ENCODE measurements around the gene INHBB.
"Not testable (repeated sequence)": the region's sequence is repeated elsewhere in the genome, so short reads cannot be mapped to it uniquely, and the experiment has no call there.

INHBB gene

GRCh38 chr2:120316528-120317179, 29.3 kb upstream of the INHBB start:
- Histone ChIP-seq H3K9me3 (ENCODE audit: control insufficient read depth, insufficient read depth, low read depth, low read length) (no peaks in the 10 kb centered on the region), H3K36me3 (ENCODE audit: control insufficient read depth, insufficient read depth, low read length) (no peaks in the 10 kb centered on the region), H3K9ac (ENCODE audit: low read length) (no peak overlapping the region), H3K4me3 (ENCODE audit: low read depth, low read length) (no peak overlapping the region), H3K4me1 (ENCODE audit: control insufficient read depth, insufficient read depth, low read length) (peaks cover 13% of the 10 kb centered on the region), H3K27me3 (ENCODE audit: control insufficient read depth, insufficient read depth, low read length) (peaks cover 47% of the 10 kb centered on the region), H3K27ac (ENCODE audit: low read depth, low read length) (no peak overlapping the region)

- H3K27ac ChIP-seq (ENCODE audit: low read depth, low read length) = no peak overlapping the region
- no peaks in the 10 kb centered on the region for H3K9me3 ChIP-seq (ENCODE audit: control insufficient read depth, insufficient read depth, low read depth, low read length)
- peaks cover 43% of the 10 kb centered on the region for H3K27me3 ChIP-seq (ENCODE audit: control insufficient read depth, insufficient read depth, low read length)
- peaks cover 13% of the 10 kb centered on the region for H3K4me1 ChIP-seq (ENCODE audit: control insufficient read depth, insufficient read depth, low read length)
- H3K36me3 ChIP-seq (ENCODE audit: control insufficient read depth, insufficient read depth, low read length) = no peaks in the 10 kb centered on the region
- no peak overlapping the region for H3K9ac ChIP-seq (ENCODE audit: low read length)
- no peak overlapping the region for H3K4me3 ChIP-seq (ENCODE audit: low read depth, low read length)
These were observed 28.8 kb upstream of the INHBB start for GRCh38 chr2:120317180-120317533.

GRCh38 chr2:120317916-120318315, 28.0 kb upstream of the INHBB start:
- peaks cover 35% of the 10 kb centered on the region for H3K27me3 ChIP-seq (ENCODE audit: control insufficient read depth, insufficient read depth, low read length)
- no peak overlapping the region for H3K4me3 ChIP-seq (ENCODE audit: low read depth, low read length)
- no peak overlapping the region for H3K27ac ChIP-seq (ENCODE audit: low read depth, low read length)
- H3K4me1 ChIP-seq (ENCODE audit: control insufficient read depth, insufficient read depth, low read length) = peaks cover 10% of the 10 kb centered on the region
- no peak overlapping the region for H3K9ac ChIP-seq (ENCODE audit: low read length)
- H3K9me3 ChIP-seq (ENCODE audit: control insufficient read depth, insufficient read depth, low read depth, low read length) = no peaks in the 10 kb centered on the region
- H3K36me3 ChIP-seq (ENCODE audit: control insufficient read depth, insufficient read depth, low read length) = no peaks in the 10 kb centered on the region

GRCh38 chr2:120318626-120319025, 27.3 kb upstream of the INHBB start:
- Histone ChIP-seq H3K27ac (ENCODE audit: low read depth, low read length) (no peak overlapping the region), H3K4me1 (ENCODE audit: control insufficient read depth, insufficient read depth, low read length) (peaks cover 4% of the 10 kb centered on the region; the same call in 1 of the 2 replicates), H3K27me3 (ENCODE audit: control insufficient read depth, insufficient read depth, low read length) (peaks cover 28% of the 10 kb centered on the region), H3K36me3 (ENCODE audit: control insufficient read depth, insufficient read depth, low read length) (no peaks in the 10 kb centered on the region), H3K4me3 (ENCODE audit: low read depth, low read length) (no peak overlapping the region), H3K9ac (ENCODE audit: low read length) (no peak overlapping the region), H3K9me3 (ENCODE audit: control insufficient read depth, insufficient read depth, low read depth, low read length) (no peaks in the 10 kb centered on the region)

GRCh38 chr2:120319123-120319522, 26.8 kb upstream of the INHBB start:
- Histone ChIP-seq H3K4me1 (ENCODE audit: control insufficient read depth, insufficient read depth, low read length) (no peaks in the 10 kb centered on the region), H3K27ac (ENCODE audit: low read depth, low read length) (no peak overlapping the region), H3K4me3 (ENCODE audit: low read depth, low read length) (no peak overlapping the region), H3K9me3 (ENCODE audit: control insufficient read depth, insufficient read depth, low read depth, low read length) (no peaks in the 10 kb centered on the region), H3K27me3 (ENCODE audit: control insufficient read depth, insufficient read depth, low read length) (peaks cover 23% of the 10 kb centered on the region), H3K9ac (ENCODE audit: low read length) (no peak overlapping the region), H3K36me3 (ENCODE audit: control insufficient read depth, insufficient read depth, low read length) (no peaks in the 10 kb centered on the region)

- H3K27me3 ChIP-seq (ENCODE audit: control insufficient read depth, insufficient read depth, low read length) = peaks cover 16% of the 10 kb centered on the region
- no peak overlapping the region for H3K9ac ChIP-seq (ENCODE audit: low read length)
- no peak overlapping the region for H3K4me3 ChIP-seq (ENCODE audit: low read depth, low read length)
- no peaks in the 10 kb centered on the region for H3K9me3 ChIP-seq (ENCODE audit: control insufficient read depth, insufficient read depth, low read depth, low read length)
- H3K27ac ChIP-seq (ENCODE audit: low read depth, low read length) = no peak overlapping the region
- H3K36me3 ChIP-seq (ENCODE audit: control insufficient read depth, insufficient read depth, low read length) = no peaks in the 10 kb centered on the region
- H3K4me1 ChIP-seq (ENCODE audit: control insufficient read depth, insufficient read depth, low read length) = no peaks in the 10 kb centered on the region
These were observed 26.1 kb upstream of the INHBB start for GRCh38 chr2:120319686-120320317.

- H3K36me3 ChIP-seq (ENCODE audit: control insufficient read depth, insufficient read depth, low read length) = no peaks in the 10 kb centered on the region
- no peak overlapping the region for H3K4me3 ChIP-seq (ENCODE audit: low read depth, low read length)
- peaks cover 10% of the 10 kb centered on the region for H3K27me3 ChIP-seq (ENCODE audit: control insufficient read depth, insufficient read depth, low read length)
- H3K27ac ChIP-seq (ENCODE audit: low read depth, low read length) = no peak overlapping the region
- no peaks in the 10 kb centered on the region for H3K9me3 ChIP-seq (ENCODE audit: control insufficient read depth, insufficient read depth, low read depth, low read length)
- no peak overlapping the region for H3K9ac ChIP-seq (ENCODE audit: low read length)
- no peaks in the 10 kb centered on the region for H3K4me1 ChIP-seq (ENCODE audit: control insufficient read depth, insufficient read depth, low read length)
These were observed 25.6 kb upstream of the INHBB start for GRCh38 chr2:120320318-120320851.

- H3K27me3 ChIP-seq (ENCODE audit: control insufficient read depth, insufficient read depth, low read length); H3K36me3 ChIP-seq (ENCODE audit: control insufficient read depth, insufficient read depth, low read length); H3K4me3 ChIP-seq (ENCODE audit: low read depth, low read length); H3K4me1 ChIP-seq (ENCODE audit: control insufficient read depth, insufficient read depth, low read length); H3K9me3 ChIP-seq (ENCODE audit: control insufficient read depth, insufficient read depth, low read depth, low read length); H3K27ac ChIP-seq (ENCODE audit: low read depth, low read length); H3K9ac ChIP-seq (ENCODE audit: low read length): not testable (repeated sequence)
These were observed 24.9 kb upstream of the INHBB start for GRCh38 chr2:120320887-120321556.

- Histone ChIP-seq H3K4me3 (ENCODE audit: low read depth, low read length) (no peak overlapping the region), H3K27ac (ENCODE audit: low read depth, low read length) (no peak overlapping the region), H3K36me3 (ENCODE audit: control insufficient read depth, insufficient read depth, low read length) (no peaks in the 10 kb centered on the region), H3K4me1 (ENCODE audit: control insufficient read depth, insufficient read depth, low read length) (no peaks in the 10 kb centered on the region), H3K9me3 (ENCODE audit: control insufficient read depth, insufficient read depth, low read depth, low read length) (no peaks in the 10 kb centered on the region), H3K9ac (ENCODE audit: low read length) (no peak overlapping the region), H3K27me3 (ENCODE audit: control insufficient read depth, insufficient read depth, low read length) (peaks cover 5% of the 10 kb centered on the region; the same call in 1 of the 2 replicates)
These were observed 24.1 kb upstream of the INHBB start for GRCh38 chr2:120321721-120322284.

GRCh38 chr2:120322329-120322728, 23.6 kb upstream of the INHBB start:
- Histone ChIP-seq H3K4me3 (ENCODE audit: low read depth, low read length) (no peak overlapping the region), H3K27ac (ENCODE audit: low read depth, low read length) (no peak overlapping the region), H3K4me1 (ENCODE audit: control insufficient read depth, insufficient read depth, low read length) (no peaks in the 10 kb centered on the region), H3K9ac (ENCODE audit: low read length) (no peak overlapping the region), H3K27me3 (ENCODE audit: control insufficient read depth, insufficient read depth, low read length) (peaks cover 6% of the 10 kb centered on the region; the same call in 1 of the 2 replicates), H3K36me3 (ENCODE audit: control insufficient read depth, insufficient read depth, low read length) (no peaks in the 10 kb centered on the region), H3K9me3 (ENCODE audit: control insufficient read depth, insufficient read depth, low read depth, low read length) (no peaks in the 10 kb centered on the region)

- Histone ChIP-seq H3K27me3 (ENCODE audit: control insufficient read depth, insufficient read depth, low read length) (peaks cover 10% of the 10 kb centered on the region), H3K4me1 (ENCODE audit: control insufficient read depth, insufficient read depth, low read length) (no peaks in the 10 kb centered on the region), H3K36me3 (ENCODE audit: control insufficient read depth, insufficient read depth, low read length) (no peaks in the 10 kb centered on the region), H3K27ac (ENCODE audit: low read depth, low read length) (no peak overlapping the region), H3K4me3 (ENCODE audit: low read depth, low read length) (no peak overlapping the region), H3K9me3 (ENCODE audit: control insufficient read depth, insufficient read depth, low read depth, low read length) (no peaks in the 10 kb centered on the region), H3K9ac (ENCODE audit: low read length) (no peak overlapping the region)
These were observed 22.7 kb upstream of the INHBB start for GRCh38 chr2:120323214-120323613.
